Measurements from ENCODE around the gene ADORA2A. TPM values are rescaled to one million over a fixed set of nuclear protein-coding genes. Genes with fewer than 3 reads are reported as not detected.

The ADORA2A gene
- total and polyA plus RNA-seq, 2 experiments from 2014 or later: 0.54 to 0.64 TPM

GRCh38 chr22:24413736-24414385 lies 13.5 kb upstream of the ADORA2A start:
- Histone ChIP-seq H3K79me2 (ENCODE audit: insufficient read depth) (no peaks in the 10 kb centered on the region), H3K27me3 (replicated peaks; ENCODE audit: insufficient read depth) (no peaks in the 10 kb centered on the region), H3K4me1 (ENCODE audit: insufficient read depth) (no peaks in the 10 kb centered on the region), H3K9me3 (ENCODE audit: low read depth) (no peaks in the 10 kb centered on the region), H3K36me3 (ENCODE audit: low read depth) (no peaks in the 10 kb centered on the region; the same call in 1 of the 2 replicates), H3K27ac (no peak overlapping the region), H3K4me3 (no peak overlapping the region), H4K20me1 (ENCODE audit: insufficient read depth) (no peaks in the 10 kb centered on the region), H2AFZ (no peak overlapping the region), H3K4me2 (ENCODE audit: unreplicated experiment) (no peak overlapping the region), H3K9me2 (ENCODE audit: insufficient read depth) (no peaks in the 10 kb centered on the region), H3K9ac (no peak overlapping the region), H3F3A (ENCODE audit: insufficient read depth) (no peaks in the 10 kb centered on the region)
- TF ChIP-seq EZH2 (IDR thresholded peaks at IDR 0.05; ENCODE audit: insufficient read depth, poor library complexity, severe bottlenecking): no peak
- DNase-seq: no peak
- WGBS, 2 experiments (ENCODE audit: low coverage in 1 of 2, low lambda C conversion rate in 2 of 2, missing lambda C conversion rate in 2 of 2): 91 to 92% methylated on average over 17 to 18 of the region's 18 CpGs
- in situ Hi-C loops (cut with MboI): loop anchor here (10.0 kb wide), 1 partner anchor 91 kb away; no protein-coding TSS in a partner anchor

GRCh38 chr22:24414523-24414922 lies 12.9 kb upstream of the ADORA2A start:
- Histone ChIP-seq H3K4me3 (no peak overlapping the region), H3K4me1 (ENCODE audit: insufficient read depth) (no peaks in the 10 kb centered on the region), H3K36me3 (ENCODE audit: low read depth) (no peaks in the 10 kb centered on the region; the same call in 1 of the 2 replicates), H3K27me3 (replicated peaks; ENCODE audit: insufficient read depth) (no peaks in the 10 kb centered on the region), H2AFZ (no peak overlapping the region), H3K9ac (no peak overlapping the region), H3K79me2 (ENCODE audit: insufficient read depth) (no peaks in the 10 kb centered on the region), H3F3A (ENCODE audit: insufficient read depth) (no peaks in the 10 kb centered on the region), H3K9me3 (ENCODE audit: low read depth) (no peaks in the 10 kb centered on the region), H3K4me2 (ENCODE audit: unreplicated experiment) (no peak overlapping the region), H3K27ac (no peak overlapping the region), H4K20me1 (ENCODE audit: insufficient read depth) (no peaks in the 10 kb centered on the region), H3K9me2 (ENCODE audit: insufficient read depth) (no peaks in the 10 kb centered on the region)
- no peak for DNase-seq
- in situ Hi-C loops (cut with MboI): loop anchor here (10.0 kb wide), 1 partner anchor 90 kb away; no protein-coding TSS in a partner anchor
- no peak for TF ChIP-seq EZH2 (IDR thresholded peaks at IDR 0.05; ENCODE audit: insufficient read depth, poor library complexity, severe bottlenecking)
- TF ChIP-seq EZH2phosphoT487 (IDR thresholded peaks at IDR 0.05; ENCODE audit: insufficient read depth, low read depth): no peak
- 88 to 91% methylated on average over 16 to 21 of the region's 21 CpGs for WGBS, 2 experiments (ENCODE audit: low coverage in 1 of 2, low lambda C conversion rate in 2 of 2, missing lambda C conversion rate in 2 of 2)

- no peak for DNase-seq
- H3K4me1 ChIP-seq (ENCODE audit: insufficient read depth): no peaks in the 10 kb centered on the region
- H3K27ac ChIP-seq: no peak overlapping the region
Observed at GRCh38 chr22:24414984-24415945, 12.1 kb upstream of the ADORA2A start.

GRCh38 chr22:24416095-24416494 lies 11.3 kb upstream of the ADORA2A start:
- Histone ChIP-seq H3K9ac (no peak overlapping the region), H3K79me2 (ENCODE audit: insufficient read depth) (no peaks in the 10 kb centered on the region), H3K27me3 (replicated peaks; ENCODE audit: insufficient read depth) (no peaks in the 10 kb centered on the region), H3K4me3 (no peak overlapping the region), H3K27ac (no peak overlapping the region), H3K9me2 (ENCODE audit: insufficient read depth) (no peaks in the 10 kb centered on the region), H3K4me1 (ENCODE audit: insufficient read depth) (no peaks in the 10 kb centered on the region), H3F3A (ENCODE audit: insufficient read depth) (no peaks in the 10 kb centered on the region), H3K4me2 (ENCODE audit: unreplicated experiment) (no peak overlapping the region), H4K20me1 (ENCODE audit: insufficient read depth) (no peaks in the 10 kb centered on the region), H3K36me3 (ENCODE audit: low read depth) (no peaks in the 10 kb centered on the region; the same call in 1 of the 2 replicates), H3K9me3 (ENCODE audit: low read depth) (no peaks in the 10 kb centered on the region), H2AFZ (no peak overlapping the region)
- WGBS, 2 experiments (ENCODE audit: low coverage in 1 of 2, low lambda C conversion rate in 2 of 2, missing lambda C conversion rate in 2 of 2): 76 to 82% methylated on average over 8 of the region's 8 CpGs
- in situ Hi-C loops (cut with MboI): loop anchor here (10.0 kb wide), 1 partner anchor 89 kb away; no protein-coding TSS in a partner anchor
- DNase-seq: no peak
- TF ChIP-seq EZH2 (IDR thresholded peaks at IDR 0.05; ENCODE audit: insufficient read depth, poor library complexity, severe bottlenecking) (no peak), EZH2phosphoT487 (IDR thresholded peaks at IDR 0.05; ENCODE audit: insufficient read depth, low read depth) (no peak)

More at GRCh38 chr22:24414984-24415945, 12.1 kb upstream of the ADORA2A start:
- no peaks in the 10 kb centered on the region for H3F3A ChIP-seq (ENCODE audit: insufficient read depth)
- no peak overlapping the region for H3K4me2 ChIP-seq (ENCODE audit: unreplicated experiment)
- no peak overlapping the region for H2AFZ ChIP-seq
- no peak overlapping the region for H3K9ac ChIP-seq
- WGBS, 2 experiments (ENCODE audit: low coverage in 1 of 2, low lambda C conversion rate in 2 of 2, missing lambda C conversion rate in 2 of 2): 82 to 86% methylated on average over 25 of the region's 26 CpGs
- no peaks in the 10 kb centered on the region for H4K20me1 ChIP-seq (ENCODE audit: insufficient read depth)
- no peak for TF ChIP-seq EZH2 (IDR thresholded peaks at IDR 0.05; ENCODE audit: insufficient read depth, poor library complexity, severe bottlenecking)
- H3K4me3 ChIP-seq: no peak overlapping the region
- no peaks in the 10 kb centered on the region for H3K9me2 ChIP-seq (ENCODE audit: insufficient read depth)
- no peaks in the 10 kb centered on the region for H3K27me3 ChIP-seq (replicated peaks; ENCODE audit: insufficient read depth)
- in situ Hi-C loops (cut with MboI): loop anchor here (10.0 kb wide), 1 partner anchor 90 kb away; no protein-coding TSS in a partner anchor
- no peaks in the 10 kb centered on the region; the same call in 1 of the 2 replicates for H3K36me3 ChIP-seq (ENCODE audit: low read depth)
- H3K79me2 ChIP-seq (ENCODE audit: insufficient read depth): no peaks in the 10 kb centered on the region
- H3K9me3 ChIP-seq (ENCODE audit: low read depth): no peaks in the 10 kb centered on the region
